ENCODE measurements around the gene EVC2. TPM values are rescaled to one million over a fixed set of nuclear protein-coding genes. Genes with fewer than 3 reads are reported as not detected.

Gene EVC2
- total RNA-seq, 4 donors from 2014 or later, result 8.3 to 12.4 (median 9.9) TPM

DNA sequence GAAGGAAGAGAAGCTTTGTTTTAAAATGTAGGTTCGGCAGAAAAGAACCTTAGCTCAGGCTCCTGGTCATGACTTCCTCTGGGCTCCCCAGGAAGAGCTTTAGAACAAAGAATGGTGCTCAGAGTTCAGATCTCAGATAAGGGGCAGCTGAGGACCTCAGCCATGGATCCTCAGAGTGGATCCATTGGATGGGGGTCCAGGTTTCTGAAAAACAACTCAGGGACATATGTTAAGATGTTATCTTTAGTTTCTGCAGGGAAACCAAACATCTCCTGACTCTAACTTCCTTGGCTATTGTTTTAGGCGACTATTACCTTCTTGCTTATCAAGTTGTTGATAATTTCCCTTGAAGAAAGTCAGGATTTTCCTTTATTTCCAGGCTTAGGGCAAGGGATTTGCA is 8.0 kb upstream of the EVC2 start:
- no peak for TF ChIP-seq POLR2A (IDR thresholded peaks at IDR 0.05; ENCODE audit: low read depth)
- no peak for TF ChIP-seq POLR2AphosphoS5 (IDR thresholded peaks at IDR 0.05)
- TF ChIP-seq EP300 (IDR thresholded peaks at IDR 0.05), result no peak
- TF ChIP-seq, protein P1, sequence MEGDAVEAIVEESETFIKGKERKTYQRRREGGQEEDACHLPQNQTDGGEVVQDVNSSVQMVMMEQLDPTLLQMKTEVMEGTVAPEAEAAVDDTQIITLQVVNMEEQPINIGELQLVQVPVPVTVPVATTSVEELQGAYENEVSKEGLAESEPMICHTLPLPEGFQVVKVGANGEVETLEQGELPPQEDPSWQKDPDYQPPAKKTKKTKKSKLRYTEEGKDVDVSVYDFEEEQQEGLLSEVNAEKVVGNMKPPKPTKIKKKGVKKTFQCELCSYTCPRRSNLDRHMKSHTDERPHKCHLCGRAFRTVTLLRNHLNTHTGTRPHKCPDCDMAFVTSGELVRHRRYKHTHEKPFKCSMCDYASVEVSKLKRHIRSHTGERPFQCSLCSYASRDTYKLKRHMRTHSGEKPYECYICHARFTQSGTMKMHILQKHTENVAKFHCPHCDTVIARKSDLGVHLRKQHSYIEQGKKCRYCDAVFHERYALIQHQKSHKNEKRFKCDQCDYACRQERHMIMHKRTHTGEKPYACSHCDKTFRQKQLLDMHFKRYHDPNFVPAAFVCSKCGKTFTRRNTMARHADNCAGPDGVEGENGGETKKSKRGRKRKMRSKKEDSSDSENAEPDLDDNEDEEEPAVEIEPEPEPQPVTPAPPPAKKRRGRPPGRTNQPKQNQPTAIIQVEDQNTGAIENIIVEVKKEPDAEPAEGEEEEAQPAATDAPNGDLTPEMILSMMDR (IDR thresholded peaks at IDR 0.05), result no peak
- H3K36me3 ChIP-seq, result peaks cover 0 to 24% (median 12%) of the 10 kb centered on the region in 4 donors
- H3K27ac ChIP-seq (replicated peaks in 1 of 4), result no peak overlapping the region
- peaks cover 7 to 25% (median 20%) of the 10 kb centered on the region in 4 donors for H3K4me1 ChIP-seq
- no peak for DNase-seq (ENCODE audit: extremely low spot score)
- WGBS, result 90% methylated on average over 2 of the region's 2 CpGs
- no peak overlapping the region for H3K4me3 ChIP-seq
- peaks cover 0 to 12% (median 3%) of the 10 kb centered on the region in 4 donors for H3K9me3 ChIP-seq
- intact Hi-C loops (cut with DNase I), result no loop called here
- no peaks in the 10 kb centered on the region for H3K27me3 ChIP-seq

DNA sequence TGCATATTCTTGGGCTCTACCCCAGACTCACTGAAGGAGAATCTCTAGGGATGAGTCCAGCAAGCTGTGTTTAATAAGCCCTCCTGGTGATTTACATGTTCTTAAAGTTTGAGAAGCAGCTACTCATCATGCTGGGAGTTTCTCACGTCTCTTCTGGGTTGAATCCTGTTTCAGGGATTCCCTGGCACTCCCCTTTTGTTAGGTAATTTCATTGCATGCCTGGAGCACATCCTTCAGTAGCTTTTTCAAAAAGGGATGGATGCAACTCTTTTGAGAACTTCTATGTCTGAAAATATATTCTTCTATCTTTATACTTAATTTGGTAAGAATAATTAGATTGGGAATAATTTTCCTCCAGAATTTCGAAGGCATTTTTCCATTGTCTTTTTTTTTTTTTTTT is 7.0 kb upstream of the EVC2 start:
- Histone ChIP-seq H3K27ac (replicated peaks in 1 of 4) (no peak overlapping the region), H3K4me3 (no peak overlapping the region), H3K27me3 (no peaks in the 10 kb centered on the region), H3K36me3 (peaks cover 0 to 14% (median 9%) of the 10 kb centered on the region in 4 donors), H3K4me1 (peaks cover 11 to 31% (median 26%) of the 10 kb centered on the region in 4 donors), H3K9me3 (peaks cover 0 to 12% (median 3%) of the 10 kb centered on the region in 4 donors)
- TF ChIP-seq, protein P1 (IDR thresholded peaks at IDR 0.05), result no peak
- no peak for TF ChIP-seq POLR2AphosphoS5 (IDR thresholded peaks at IDR 0.05)
- no peak for TF ChIP-seq POLR2A (IDR thresholded peaks at IDR 0.05; ENCODE audit: low read depth)
- no peak for TF ChIP-seq EP300 (IDR thresholded peaks at IDR 0.05)
- intact Hi-C loops (cut with DNase I), result no loop called here
- DNase-seq (ENCODE audit: extremely low spot score), result no peak
- 48% methylated on average over 2 of the region's 2 CpGs for WGBS

DNA sequence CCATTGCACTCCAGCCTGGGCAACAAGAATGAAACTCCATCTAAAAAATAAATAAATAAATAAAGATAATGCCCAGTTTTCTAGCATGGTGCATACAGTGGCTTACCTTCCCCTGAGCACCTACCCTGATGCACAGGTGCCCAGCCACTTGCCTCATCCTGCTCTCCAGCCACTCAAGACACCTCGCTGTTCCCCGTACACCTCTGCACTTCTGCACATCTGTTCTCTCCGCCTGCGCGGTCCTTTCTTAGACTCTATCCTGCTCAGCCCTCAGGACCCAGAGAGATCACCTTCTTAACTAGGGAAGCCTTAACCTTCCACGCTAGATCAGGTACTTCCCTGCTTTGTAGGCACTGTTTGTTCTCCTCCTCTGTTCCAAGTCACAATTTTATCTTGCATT is 5.5 kb upstream of the EVC2 start:
- H3K27me3 ChIP-seq, result no peaks in the 10 kb centered on the region
- peaks cover 15 to 45% (median 40%) of the 10 kb centered on the region in 4 donors for H3K4me1 ChIP-seq
- H3K27ac ChIP-seq (replicated peaks in 1 of 4), result no peak overlapping the region
- H3K36me3 ChIP-seq, result no peaks in the 10 kb centered on the region
- peaks cover 0 to 12% (median 3%) of the 10 kb centered on the region in 4 donors for H3K9me3 ChIP-seq
- WGBS, result 82% methylated on average over 6 of the region's 6 CpGs
- intact Hi-C loops (cut with DNase I), result no loop called here
- H3K4me3 ChIP-seq, result no peak overlapping the region
- TF ChIP-seq EP300 (IDR thresholded peaks at IDR 0.05) (no peak), POLR2A (IDR thresholded peaks at IDR 0.05; ENCODE audit: low read depth) (no peak), POLR2AphosphoS5 (IDR thresholded peaks at IDR 0.05) (no peak)
- TF ChIP-seq, protein P1 (IDR thresholded peaks at IDR 0.05), result no peak
- DNase-seq (ENCODE audit: extremely low spot score), result no peak

DNA sequence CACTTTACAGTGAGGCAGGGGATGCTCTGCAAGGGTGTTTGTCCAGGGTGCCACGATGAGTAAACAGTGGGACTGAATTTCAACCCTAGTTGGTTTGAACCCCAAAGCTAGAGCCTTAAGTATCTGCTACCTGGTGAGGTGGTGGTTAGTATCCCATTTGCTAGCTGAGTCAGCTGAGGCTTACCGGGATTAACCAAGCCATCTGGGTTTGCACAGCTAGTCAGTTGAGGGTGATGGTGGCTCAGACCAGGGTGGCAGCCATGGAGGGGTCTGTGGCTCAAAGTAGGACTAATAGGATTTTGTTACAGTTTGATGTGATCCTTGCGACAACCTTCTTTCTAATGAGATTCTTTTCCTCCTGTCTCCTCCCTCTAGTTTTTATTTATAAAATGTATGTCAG is 4.6 kb upstream of the EVC2 start:
- no peak for DNase-seq (ENCODE audit: extremely low spot score)
- no peak overlapping the region for H3K27ac ChIP-seq (replicated peaks in 1 of 4)
- H3K4me3 ChIP-seq, result no peak overlapping the region
- H3K9me3 ChIP-seq, result peaks cover 0 to 12% (median 3%) of the 10 kb centered on the region in 4 donors
- TF ChIP-seq, protein P1 (IDR thresholded peaks at IDR 0.05), result no peak
- TF ChIP-seq EP300 (IDR thresholded peaks at IDR 0.05) (no peak), POLR2AphosphoS5 (IDR thresholded peaks at IDR 0.05) (no peak), POLR2A (IDR thresholded peaks at IDR 0.05; ENCODE audit: low read depth) (no peak)
- peaks cover 20 to 46% (median 44%) of the 10 kb centered on the region in 4 donors for H3K4me1 ChIP-seq
- 95% methylated on average over 3 of the region's 3 CpGs for WGBS
- no peaks in the 10 kb centered on the region for H3K36me3 ChIP-seq
- H3K27me3 ChIP-seq, result no peaks in the 10 kb centered on the region
- intact Hi-C loops (cut with DNase I), result no loop called here

DNA sequence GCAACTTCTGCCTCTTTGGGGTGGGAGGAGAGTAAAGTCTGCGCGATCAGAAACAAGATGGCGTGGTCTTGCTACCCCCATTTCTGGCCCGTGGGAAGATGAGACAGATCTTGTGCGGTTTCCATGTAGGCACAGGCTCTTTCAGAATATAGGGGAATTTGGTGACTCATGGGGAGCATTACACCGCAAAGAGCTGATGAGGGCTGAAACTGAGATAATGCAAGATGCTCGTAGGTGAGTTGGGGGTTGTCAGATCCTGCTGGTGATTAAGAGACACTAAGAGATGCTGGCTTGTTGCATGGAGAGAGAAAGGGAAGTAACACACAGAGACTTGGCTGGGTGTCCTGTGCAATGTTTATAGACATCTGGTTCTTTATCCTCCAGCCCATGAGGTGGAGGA is 4.2 kb upstream of the EVC2 start:
- DNase-seq (ENCODE audit: extremely low spot score), result no peak
- Histone ChIP-seq H3K27me3 (no peaks in the 10 kb centered on the region), H3K4me3 (peak overlapping the region in 1 of 4 donors; percentile 69), H3K4me1 (peaks cover 24 to 49% (median 48%) of the 10 kb centered on the region in 4 donors), H3K27ac (replicated peaks in 1 of 4) (no peak overlapping the region), H3K9me3 (peaks cover 0 to 12% (median 3%) of the 10 kb centered on the region in 4 donors), H3K36me3 (no peaks in the 10 kb centered on the region)
- intact Hi-C loops (cut with DNase I), result no loop called here
- WGBS, result 94% methylated on average over 7 of the region's 7 CpGs
- TF ChIP-seq EP300 (IDR thresholded peaks at IDR 0.05) (no peak), POLR2A (IDR thresholded peaks at IDR 0.05; ENCODE audit: low read depth) (no peak), POLR2AphosphoS5 (IDR thresholded peaks at IDR 0.05) (no peak)
- TF ChIP-seq, protein P1 (IDR thresholded peaks at IDR 0.05), result no peak

Measured in esophagus muscularis mucosa (tissue), 4 donors.